GM20431 (cell line): ENCODE results near the gene TMEM217.

ENCODE experiments used
- in situ Hi-C: fragments of 300-500 bp; cut with MseI, MboI; formaldehyde crosslinking; loops from one replicate; pipeline ENCODE4 v1.15.0; 2020; ENCODE audit warnings: low sequenced_read_pairs; ENCODE audit not compliant: unreplicated experiment

TMEM217 gene

DNA sequence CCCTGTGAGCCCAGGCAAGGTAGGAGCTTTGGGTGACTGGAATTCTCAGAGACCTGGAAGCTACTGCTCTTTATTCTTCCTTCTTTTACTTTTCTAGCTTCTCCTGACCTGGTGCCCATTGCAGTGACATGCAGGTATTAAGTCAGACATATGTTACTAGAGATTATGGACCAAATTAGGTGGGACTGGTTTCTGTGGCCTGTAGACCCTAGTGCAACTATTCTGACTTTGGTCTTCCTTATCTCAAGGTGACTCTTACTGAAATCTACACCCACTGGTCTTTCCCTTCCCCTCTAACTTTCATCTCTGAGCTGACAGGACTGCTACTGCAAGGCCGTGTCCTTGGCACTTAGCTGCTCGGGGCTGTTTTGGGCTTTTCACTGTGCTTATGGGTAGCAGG, 24.4 kb upstream of the TMEM217 start:
- in situ Hi-C loops, result no loop called here

DNA sequence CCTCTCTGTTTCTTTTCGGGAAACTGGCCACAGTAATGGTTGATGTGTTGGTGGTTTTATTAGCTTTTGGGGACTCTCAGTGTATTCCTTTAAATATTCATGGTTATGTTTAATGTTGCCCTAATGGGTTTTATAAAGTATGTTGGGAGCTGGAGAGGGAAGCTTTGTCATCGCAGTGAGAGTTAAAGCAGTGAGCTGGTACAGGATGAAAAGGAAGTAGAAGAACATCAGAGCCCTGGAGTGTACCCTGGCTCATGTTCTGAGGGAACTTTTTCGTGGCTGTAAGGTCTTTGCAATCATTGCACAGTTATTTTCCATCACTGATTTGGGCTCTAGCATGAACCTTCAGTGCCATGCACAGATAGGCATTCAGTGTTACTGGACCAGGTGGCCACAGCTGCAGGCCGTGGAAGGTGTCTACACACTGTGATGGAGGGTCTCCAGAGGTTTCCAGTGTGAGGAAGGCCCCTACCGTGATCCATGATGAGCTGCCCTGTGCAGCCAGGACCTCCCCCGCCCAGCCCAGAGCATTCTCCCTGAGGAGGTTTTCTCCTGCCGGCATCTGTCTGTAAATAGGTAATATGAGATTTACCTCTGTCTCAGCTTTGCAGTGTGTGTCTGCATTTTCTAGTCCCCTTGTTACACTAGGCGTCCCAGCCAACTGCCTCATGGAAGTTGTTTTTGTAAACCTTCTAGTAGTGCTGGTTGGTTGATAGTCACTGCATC, 22.4 kb upstream of the TMEM217 start:
- in situ Hi-C loops, result no loop called here

DNA sequence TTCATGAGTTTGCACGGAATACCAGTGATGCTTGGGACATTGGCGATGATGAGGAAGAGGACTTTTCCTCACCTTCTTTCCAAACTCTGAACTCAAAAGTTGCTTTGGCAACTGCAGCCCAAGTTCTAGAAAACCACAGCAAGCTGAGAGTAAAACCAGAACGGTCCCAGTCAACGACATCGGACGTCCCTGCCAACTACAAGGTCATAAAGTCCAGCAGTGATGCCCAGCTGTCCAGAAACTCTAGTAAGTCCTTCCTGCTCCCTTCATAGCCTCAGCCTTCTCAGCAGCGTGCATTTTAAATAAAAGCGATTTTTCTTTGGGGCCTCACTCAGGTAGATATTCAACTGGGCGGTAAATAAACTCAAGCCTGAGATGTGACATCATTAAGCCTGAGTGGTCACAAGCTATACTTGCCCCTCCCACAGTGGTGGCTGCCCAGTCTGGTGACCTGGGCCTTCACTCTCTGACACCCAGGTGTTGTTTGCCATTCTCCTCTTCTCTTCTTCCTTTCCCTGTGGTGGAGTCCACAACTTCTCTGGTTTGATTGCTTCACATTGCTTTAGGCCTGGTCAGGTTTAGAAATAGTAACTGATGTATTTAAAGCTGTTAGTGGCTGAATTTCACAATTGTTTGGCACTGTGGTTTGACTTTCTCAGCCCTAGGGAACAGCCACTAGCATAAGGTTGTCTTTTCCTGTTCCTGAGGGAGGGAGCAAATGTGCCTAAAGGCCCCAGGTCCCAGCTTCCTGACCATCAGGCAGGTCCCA, 21.6 kb upstream of the TMEM217 start:
- in situ Hi-C loops, result no loop called here

DNA sequence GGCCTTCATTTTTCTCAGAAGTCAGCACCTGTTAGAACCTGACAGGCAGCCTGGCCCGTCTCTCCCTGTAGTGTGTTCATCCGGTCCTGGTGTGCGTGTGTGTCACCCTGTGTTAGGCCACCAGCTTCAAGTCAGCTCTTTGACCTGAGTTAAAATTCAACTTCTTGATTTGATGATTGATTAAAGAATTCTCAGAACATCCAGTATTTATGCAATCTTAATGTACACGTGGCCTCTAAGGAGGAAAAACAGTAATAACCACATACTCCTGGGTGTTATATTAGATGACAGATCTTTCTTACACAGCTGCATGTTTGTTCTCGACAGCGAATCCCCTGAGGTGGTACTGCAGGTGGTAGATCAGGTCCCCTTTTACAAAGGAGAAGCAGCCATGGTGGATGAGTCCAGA, 19.1 kb upstream of the TMEM217 start:
- in situ Hi-C loops, result no loop called here

DNA sequence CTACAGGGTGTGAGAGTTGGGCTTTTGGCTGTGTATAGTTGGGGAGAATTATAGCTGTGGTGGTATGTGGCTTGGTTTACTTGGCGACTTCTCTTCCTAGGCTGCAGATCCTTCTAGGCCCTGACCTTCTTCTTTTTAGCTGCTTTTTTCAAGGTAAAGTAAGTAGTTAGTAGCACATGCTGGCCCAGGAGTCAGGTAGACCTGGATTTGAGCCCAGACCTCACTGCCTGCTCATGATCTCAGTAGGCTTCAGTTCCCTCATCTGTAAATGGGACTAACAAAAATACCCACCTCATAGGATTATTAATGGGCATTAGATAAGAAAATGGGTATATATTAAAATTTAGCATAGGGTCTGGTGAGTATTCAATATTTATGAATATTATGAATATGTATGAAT, 17.4 kb upstream of the TMEM217 start:
- in situ Hi-C loops, result no loop called here

DNA sequence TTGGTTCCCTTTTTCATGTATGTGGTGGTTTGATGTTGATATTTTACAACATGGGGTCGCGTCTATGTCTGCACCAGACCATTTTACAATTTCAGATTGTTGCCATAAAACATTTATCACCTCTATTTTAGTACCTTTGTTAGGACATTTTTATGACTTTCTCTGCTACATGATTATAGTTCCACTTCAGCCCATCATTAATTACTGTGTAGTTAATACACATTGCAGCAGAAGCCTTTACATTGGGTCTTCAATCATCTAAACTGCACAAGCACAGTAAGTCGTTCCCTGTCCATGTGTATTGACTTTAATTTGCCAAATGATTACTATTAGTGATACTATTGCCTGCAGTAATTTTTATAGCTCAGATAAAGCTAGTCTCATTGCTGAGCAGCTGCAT, 15.7 kb upstream of the TMEM217 start:
- in situ Hi-C loops, result no loop called here

DNA sequence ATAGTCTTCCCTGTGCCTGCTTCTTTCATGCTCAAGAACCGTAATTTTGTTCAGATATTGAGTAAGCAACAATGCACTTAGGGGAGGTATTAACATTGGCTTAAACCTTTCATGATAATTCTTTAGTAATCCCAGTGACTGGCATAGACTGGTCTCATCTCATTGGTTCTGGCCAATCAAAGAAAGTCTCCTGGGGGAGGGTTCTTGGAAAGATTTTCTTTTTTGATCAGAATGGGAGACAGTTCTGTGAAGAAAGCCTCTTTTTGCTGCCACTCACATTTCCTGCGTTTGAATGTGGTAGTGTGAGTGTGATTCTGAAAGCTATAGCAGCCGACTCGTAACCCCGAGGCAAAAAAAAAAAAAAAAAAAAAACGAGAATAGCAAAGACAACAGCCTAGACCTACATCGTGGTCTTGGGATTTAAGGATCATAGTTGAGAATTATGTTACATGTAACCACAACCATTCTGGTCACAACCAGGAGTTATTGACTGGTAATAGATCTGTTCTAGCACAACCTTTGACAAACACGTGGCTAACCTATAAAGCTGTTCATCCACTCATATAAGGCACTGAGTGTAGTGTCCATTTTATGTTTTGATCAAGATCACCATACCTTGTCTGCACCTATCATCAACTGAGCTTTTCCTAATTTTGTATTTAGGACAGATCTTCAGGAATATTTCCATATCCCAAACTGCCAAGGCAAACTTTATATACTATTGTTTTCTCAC, 15.1 kb upstream of the TMEM217 start:
- in situ Hi-C loops, result no loop called here

DNA sequence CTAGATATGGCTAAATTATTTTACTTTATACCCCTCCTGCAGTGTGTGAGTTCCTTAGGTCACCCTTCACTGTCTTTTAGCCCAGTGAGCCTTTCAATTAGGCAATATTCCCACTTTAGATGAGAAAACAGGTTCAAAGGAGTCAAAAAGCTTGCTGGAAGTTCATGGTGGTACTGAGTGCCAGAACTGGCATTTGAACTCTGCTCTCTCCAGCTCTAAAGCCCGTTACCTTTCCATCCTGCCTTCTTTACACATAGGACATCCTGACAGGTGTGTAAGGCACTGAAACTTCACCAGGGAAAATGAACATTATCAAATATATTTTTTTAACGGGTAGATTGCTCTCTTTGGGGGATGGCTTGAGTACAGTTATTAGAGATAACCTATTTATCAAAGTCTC, 11.2 kb upstream of the TMEM217 start:
- in situ Hi-C loops, result no loop called here

DNA sequence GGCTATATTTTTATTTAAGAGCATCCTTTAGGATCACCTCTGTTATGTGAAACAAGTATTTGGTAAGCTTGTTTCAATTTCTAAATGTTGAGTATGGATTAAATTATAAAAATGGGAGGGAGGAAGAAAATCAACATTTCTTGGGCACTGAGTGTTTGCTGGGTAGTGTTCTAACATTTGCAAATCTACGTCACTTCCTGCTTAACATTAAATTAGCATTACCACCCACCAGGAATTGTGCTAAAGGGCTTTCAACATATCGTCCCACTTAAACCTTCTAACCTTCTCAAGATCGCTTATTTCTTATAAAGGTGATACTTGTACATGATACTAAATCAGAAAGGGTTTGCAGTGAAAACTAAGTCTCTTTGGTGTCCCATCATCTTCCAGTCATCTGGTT, 7.9 kb upstream of the TMEM217 start:
- in situ Hi-C loops, result no loop called here

DNA sequence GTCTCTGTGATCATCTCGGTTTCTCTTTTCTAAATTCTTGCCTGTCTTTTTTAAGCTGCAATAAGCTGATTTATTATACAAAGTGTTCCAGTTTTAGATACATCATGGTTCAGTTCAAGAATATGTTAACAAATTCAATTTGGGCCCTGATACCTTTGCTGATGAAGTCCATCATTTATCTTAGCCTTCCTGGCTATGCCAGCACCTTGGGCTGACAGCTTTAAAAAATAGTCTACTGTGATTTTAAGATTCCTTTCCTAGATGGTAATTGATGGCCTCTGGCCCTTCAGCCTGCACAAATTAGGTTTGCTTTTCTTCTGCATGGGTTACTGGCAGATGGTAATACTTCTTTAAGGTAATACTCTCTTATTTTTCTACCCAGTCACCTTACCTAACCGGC, 7.1 kb upstream of the TMEM217 start:
- in situ Hi-C loops, result no loop called here

DNA sequence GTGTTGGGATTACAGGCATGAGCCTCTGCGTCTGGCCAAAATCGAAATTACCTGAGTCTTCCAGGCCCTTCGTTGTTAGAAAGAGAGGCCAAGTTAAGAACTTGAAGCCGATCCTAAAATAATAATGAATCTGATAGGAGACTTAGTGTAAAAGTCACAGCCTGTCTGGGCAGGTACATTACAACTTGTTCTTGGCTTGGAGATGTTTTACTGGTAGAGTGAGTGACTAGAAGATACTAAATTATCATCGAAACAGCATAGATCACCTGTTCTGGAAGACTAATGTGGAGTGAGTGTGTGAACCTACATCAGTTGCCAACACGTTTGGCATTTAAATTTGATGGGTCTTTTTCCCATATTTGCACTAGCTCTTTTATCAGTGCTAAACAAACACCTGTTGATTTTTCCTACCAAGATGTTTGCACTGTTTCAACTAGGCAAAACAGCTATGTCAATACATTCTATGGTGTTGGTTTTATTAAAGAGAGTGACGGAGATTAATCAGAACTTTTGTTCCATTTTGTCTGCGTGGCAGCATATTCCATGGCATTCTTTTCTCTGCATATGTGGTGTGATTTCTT, 4.6 kb upstream of the TMEM217 start:
- in situ Hi-C loops, result no loop called here

DNA sequence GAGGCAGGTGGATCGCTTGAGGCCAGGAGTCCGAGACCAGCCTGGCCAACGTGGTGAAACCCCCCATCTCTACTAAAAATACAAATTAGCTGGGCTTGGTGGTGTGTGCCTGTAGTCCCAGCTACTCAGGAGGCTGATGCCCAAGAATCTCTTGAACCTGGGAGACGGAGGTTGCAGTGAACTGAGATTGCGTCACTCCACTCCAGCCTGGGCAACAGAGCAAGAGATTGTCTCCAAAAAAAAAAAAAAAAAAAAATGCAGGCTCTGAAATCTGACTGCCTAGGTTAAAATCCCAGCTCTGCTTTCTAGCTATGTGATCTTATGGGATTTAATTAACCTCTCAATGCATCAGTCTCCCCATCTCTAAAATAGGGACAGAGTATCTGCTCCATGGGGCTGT, 3.3 kb upstream of the TMEM217 start:
- in situ Hi-C loops, result no loop called here

DNA sequence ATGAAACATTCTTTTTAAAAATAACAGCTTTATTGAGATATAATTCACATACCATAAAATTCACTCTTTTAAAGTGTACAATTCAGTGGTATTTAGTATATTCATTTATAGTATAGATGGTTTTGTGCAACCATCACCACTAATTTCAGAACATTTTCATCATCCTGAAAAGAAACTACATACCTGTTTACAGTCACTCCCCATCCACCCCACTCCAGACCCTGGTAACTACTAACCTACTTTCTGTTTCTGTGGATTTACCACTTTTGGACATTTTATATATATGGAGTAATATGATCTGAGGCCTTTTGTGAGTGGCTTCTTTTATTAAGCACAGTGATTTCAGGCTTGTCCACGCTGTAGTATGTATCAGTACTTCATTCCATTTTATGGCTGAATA, 2.5 kb upstream of the TMEM217 start:
- in situ Hi-C loops, result no loop called here

DNA sequence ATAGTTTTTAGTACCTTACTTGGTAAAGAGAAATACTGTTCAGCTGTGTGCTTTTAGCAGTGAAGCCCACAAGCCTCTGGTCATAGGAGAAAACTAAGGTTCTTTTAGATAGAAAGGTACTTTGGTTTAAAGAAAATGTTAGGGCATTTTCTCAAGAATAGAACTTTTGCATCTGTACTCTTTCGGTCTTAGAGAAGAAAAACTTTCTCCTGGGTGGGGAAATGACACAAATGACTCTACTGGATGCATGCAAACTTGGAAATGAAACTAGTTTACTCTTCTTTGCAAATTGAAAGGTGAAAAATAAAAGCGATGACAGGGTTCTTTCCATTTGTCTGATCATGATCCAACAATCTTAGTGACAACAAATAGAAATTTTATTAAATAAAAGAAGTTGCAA, 2.1 kb upstream of the TMEM217 start:
- in situ Hi-C loops, result no loop called here

DNA sequence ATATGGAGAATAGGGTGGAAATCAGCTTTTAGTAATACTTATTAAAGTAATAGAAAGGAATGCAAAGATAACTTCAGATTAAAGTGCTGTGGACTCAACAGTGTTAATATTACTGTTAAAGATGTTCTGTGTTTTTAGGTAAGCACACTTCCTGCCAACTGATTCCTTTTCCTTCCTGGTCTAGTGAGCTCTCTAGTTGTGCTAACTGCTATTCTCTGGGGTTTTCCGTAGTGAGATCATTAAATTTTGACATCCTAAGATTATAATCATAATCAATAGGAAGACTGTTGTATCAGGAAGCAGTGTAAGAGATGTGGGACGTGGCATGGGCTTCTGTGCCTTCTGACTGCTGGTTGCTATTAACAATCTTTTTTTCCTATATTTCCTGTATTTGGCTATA, 1.2 kb upstream of the TMEM217 start:
- in situ Hi-C loops, result no loop called here

DNA sequence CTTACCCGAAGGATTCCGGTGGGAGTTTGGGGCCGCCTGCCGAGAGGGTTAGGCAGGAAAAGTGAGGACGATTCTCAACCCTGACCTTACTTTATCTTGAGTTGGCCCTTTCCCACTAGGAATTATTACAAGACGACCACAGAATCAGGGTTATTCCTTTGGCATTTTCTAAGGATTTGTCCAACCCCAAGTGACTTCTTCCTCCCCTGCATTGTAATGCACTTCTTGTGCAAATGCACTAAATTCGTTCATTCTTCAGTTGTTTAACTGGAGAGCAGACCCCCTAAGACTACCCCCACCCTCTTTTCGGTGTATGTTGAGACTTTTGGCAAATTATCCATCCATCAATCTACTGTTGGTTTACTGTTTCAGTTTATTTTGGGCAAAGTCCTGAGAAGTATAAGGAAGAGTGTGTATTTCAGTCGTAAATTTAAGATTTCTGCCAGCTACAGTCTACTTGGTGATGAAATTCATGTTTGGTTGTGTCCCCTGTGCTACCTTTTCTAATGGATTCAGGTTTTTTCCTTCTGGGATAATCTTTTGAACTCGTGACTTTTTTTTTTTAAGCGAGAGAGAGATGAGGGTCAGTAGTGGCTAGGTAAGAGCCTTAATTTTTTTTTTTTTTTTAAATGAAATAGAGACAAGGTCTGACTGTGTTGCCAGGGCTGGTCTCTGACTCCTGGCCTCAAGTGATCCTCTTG, 611 bp upstream of the TMEM217 start:
- in situ Hi-C loops, result no loop called here

DNA sequence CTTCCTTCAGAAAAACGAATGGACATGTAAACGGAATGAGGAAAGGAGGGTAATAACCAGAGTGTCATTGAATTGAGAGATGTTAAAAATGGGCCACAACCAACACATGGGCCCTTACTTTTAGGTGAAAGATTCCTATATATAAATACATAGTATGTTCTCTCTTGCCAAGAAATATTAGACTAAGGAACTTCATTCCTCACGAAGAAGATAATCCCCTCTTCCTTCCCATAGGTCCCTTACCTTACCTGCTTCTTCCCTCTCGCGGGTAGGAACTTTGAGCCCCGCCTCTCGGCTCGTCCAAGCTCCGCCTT, 667 bp downstream of the TMEM217 start:
- in situ Hi-C loops, result no loop called here

DNA sequence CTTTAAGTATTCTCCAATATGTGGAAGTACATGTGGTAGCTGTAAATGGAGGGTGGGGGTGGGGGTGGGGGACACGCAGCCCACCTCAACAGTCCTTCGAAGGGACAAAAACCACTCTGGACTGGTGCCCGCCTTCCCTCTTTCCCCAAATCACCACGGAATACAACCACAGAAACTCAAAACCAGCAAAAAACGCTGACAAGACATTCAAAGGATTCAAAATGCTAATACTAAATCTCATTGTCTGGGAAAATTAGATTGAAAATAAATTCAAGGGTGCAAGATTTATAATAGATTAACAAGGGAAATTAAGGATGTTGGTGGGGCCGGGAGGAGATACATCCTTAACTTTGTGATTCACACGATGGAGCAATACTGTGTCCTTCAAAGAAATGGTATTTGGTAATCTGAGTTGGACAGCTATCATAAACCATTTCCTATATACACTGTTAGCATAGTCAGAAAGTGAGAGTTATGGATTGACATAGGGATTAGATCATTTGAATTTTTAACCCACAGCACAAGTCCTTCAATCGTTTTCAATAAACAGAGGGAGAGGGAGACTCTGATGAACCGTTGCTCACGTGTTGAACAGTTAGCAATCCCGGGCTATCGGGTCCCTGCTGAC, 1.1 kb downstream of the TMEM217 start:
- in situ Hi-C loops, result no loop called here

DNA sequence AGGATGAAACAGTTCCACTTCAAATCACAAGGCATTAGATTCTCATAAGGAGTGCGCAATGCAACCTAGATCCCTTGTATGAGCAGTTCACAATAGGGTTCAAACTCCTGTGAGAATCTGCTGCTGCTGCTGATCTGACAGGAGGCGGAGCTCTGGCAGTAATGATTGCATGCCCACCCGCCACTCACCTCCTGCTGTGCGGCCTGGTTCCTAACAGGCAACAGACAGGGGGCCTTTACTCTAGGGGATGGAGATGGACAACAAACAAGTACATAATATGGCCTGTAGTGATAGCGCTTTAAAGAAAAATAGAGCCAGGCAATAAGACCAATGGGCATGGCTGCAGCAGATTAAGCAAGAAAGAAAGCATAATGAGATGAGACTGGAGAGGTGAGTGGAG, 3.1 kb downstream of the TMEM217 start:
- in situ Hi-C loops, result no loop called here

DNA sequence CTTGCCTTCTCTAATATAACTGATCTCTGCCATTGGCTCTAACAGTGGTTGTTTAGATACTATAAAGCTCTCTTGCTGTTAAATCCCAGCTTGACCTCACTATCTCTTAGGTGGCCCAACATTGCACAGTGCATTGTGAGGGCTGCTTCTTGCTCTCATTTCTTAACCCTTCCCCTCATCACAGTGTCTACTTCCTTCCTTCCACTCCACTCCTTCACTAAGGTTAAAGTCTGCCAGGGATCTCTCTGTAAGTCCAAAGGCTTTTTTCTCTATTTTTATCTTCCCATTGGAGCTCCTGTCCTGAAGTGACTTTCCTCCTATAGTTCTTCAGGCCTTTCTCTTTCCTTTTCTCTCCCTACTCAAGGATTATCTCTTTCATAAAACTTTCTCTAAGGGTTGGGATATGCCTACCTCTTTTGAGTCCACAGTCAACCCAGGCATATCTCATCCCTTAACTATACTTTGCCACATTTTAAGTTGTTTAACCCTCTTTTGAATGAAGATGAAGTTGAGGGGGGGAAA, 4.4 kb downstream of the TMEM217 start:
- in situ Hi-C loops, result no loop called here
